ENCODE results near the gene NDUFC2. TPM values are rescaled to one million over a fixed set of nuclear protein-coding genes. Genes with fewer than 3 reads are reported as not detected.

The NDUFC2 gene
- total and polyA plus RNA-seq, 2 donors (not counting 3 experiments of a cell fraction or from before 2014, with no cell fraction given), result 226 to 318 TPM

GRCh38 chr11:78020246-78020645 is 59.4 kb downstream of the NDUFC2 start:
- no peak overlapping the region for H3K9ac ChIP-seq (replicated peaks; ENCODE audit: extremely low read depth, insufficient read depth, low read length)
- CTCF ChIA-PET, result interaction anchor here (0.7 to 3.4 kb wide), 6 partner anchors 8 to 26 kb away, joined by 3 to 12 read pairs (median 6); no protein-coding TSS in a partner anchor
- DNase-seq (ENCODE audit: low read depth, low spot score) (no peak), FAIRE-seq (no peak)
- no peak overlapping the region for H2AFZ ChIP-seq (ENCODE audit: low read depth, low read length)
- H3K4me1 ChIP-seq (ENCODE audit: control insufficient read depth, extremely low read depth, insufficient read depth, low read length), result peaks cover 5% of the 10 kb centered on the region
- H3K4me3 ChIP-seq (replicated peaks in 1 of 3; ENCODE audit: insufficient read depth in 1 of 3, low read depth in 1 of 3, low read length in 3 of 3), result no peak overlapping the region
- dilution Hi-C loops (cut with MboI; ENCODE audit: extremely low pct_ligation_motif_present, low sequenced_read_pairs), result no loop called here
- no peaks in the 10 kb centered on the region for H3K27me3 ChIP-seq (ENCODE audit: control insufficient read depth in 2 of 2, insufficient read depth in 2 of 2, low read length in 2 of 2)
- H3K4me2 ChIP-seq (ENCODE audit: insufficient read depth, low read length), result no peak overlapping the region
- no peaks in the 10 kb centered on the region for H3K36me3 ChIP-seq (ENCODE audit: control insufficient read depth in 2 of 2, extremely low read depth in 1 of 2, insufficient read depth in 2 of 2, low read length in 2 of 2)
- TF ChIP-seq JUN (IDR thresholded peaks at IDR 0.05; ENCODE audit: borderline replicate concordance, insufficient read depth, insufficient read length, low read depth) (no peak), POLR2AphosphoS5 (IDR thresholded peaks at IDR 0.05; ENCODE audit: insufficient read depth, low read depth, low read length) (no peak), CTCF (IDR thresholded peaks at IDR 0.05; ENCODE audit: extremely low read depth in 1 of 2, insufficient read depth in 1 of 2, low read depth in 1 of 2, low read length in 2 of 2) (no peak), EZH2 (IDR thresholded peaks at IDR 0.05; ENCODE audit: borderline replicate concordance, low read depth, low read length, severe bottlenecking) (no peak), MAX (IDR thresholded peaks at IDR 0.05; ENCODE audit: insufficient read depth, insufficient read length) (no peak), GATA2 (IDR thresholded peaks at IDR 0.05; ENCODE audit: insufficient read depth, insufficient read length, low read depth, low read length) (no peak), FOS (IDR thresholded peaks at IDR 0.05; ENCODE audit: borderline replicate concordance, insufficient read depth, low read length) (no peak), POLR2A (IDR thresholded peaks at IDR 0.05; ENCODE audit: low read depth, low read length) (no peak), MYC (IDR thresholded peaks at IDR 0.05; ENCODE audit: low read depth, low read length) (no peak)
- H3K79me2 ChIP-seq (ENCODE audit: control insufficient read depth, insufficient read depth, low read length), result no peaks in the 10 kb centered on the region
- no peaks in the 10 kb centered on the region for H4K20me1 ChIP-seq (replicated peaks; ENCODE audit: control insufficient read depth, extremely low read depth, insufficient read depth, low read length)
- H3K9me1 ChIP-seq (replicated peaks; ENCODE audit: control insufficient read depth, extremely low read depth, insufficient read depth, low read length), result no peaks in the 10 kb centered on the region
- BruUV-seq (replicated peaks), result no TSS peak
- intact Hi-C loops (cut with micrococcal nuclease), result no loop called here
- POLR2A ChIA-PET, result no interaction called here
- no peak overlapping the region for H3K27ac ChIP-seq (ENCODE audit: insufficient read depth, low read depth, low read length)
- no peaks in the 10 kb centered on the region for H3K9me3 ChIP-seq (replicated peaks; ENCODE audit: control insufficient read depth, insufficient read depth, low read length)

All from endothelial cell of umbilical vein (primary cell).